ENCODE results near the gene RBFOX2.

DNA sequence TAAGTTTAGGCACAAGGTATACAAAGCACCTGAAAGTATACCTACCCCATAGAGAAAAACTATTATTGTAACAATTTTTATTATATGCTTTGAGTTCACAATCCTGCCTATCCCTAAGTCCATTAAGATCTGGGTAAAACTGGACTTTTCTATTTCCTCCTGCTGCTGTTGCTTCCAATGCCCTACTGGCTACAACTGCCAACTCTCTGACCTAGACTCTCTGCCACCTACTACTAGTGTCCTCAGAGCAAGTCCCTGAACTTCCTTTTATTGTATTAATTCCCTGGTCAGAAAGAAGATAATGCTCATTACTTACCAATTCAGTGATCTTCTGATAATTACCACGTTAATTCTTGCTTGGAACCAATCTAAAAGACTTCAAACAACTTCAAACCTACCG lies 70.3 kb downstream of the RBFOX2 start:
- TF ChIP-seq, protein P1, sequence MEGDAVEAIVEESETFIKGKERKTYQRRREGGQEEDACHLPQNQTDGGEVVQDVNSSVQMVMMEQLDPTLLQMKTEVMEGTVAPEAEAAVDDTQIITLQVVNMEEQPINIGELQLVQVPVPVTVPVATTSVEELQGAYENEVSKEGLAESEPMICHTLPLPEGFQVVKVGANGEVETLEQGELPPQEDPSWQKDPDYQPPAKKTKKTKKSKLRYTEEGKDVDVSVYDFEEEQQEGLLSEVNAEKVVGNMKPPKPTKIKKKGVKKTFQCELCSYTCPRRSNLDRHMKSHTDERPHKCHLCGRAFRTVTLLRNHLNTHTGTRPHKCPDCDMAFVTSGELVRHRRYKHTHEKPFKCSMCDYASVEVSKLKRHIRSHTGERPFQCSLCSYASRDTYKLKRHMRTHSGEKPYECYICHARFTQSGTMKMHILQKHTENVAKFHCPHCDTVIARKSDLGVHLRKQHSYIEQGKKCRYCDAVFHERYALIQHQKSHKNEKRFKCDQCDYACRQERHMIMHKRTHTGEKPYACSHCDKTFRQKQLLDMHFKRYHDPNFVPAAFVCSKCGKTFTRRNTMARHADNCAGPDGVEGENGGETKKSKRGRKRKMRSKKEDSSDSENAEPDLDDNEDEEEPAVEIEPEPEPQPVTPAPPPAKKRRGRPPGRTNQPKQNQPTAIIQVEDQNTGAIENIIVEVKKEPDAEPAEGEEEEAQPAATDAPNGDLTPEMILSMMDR (conservative IDR thresholded peaks at IDR 0.05; ENCODE audit: low read depth in 2 of 2) = no peak
- TF ChIP-seq, protein P2, sequence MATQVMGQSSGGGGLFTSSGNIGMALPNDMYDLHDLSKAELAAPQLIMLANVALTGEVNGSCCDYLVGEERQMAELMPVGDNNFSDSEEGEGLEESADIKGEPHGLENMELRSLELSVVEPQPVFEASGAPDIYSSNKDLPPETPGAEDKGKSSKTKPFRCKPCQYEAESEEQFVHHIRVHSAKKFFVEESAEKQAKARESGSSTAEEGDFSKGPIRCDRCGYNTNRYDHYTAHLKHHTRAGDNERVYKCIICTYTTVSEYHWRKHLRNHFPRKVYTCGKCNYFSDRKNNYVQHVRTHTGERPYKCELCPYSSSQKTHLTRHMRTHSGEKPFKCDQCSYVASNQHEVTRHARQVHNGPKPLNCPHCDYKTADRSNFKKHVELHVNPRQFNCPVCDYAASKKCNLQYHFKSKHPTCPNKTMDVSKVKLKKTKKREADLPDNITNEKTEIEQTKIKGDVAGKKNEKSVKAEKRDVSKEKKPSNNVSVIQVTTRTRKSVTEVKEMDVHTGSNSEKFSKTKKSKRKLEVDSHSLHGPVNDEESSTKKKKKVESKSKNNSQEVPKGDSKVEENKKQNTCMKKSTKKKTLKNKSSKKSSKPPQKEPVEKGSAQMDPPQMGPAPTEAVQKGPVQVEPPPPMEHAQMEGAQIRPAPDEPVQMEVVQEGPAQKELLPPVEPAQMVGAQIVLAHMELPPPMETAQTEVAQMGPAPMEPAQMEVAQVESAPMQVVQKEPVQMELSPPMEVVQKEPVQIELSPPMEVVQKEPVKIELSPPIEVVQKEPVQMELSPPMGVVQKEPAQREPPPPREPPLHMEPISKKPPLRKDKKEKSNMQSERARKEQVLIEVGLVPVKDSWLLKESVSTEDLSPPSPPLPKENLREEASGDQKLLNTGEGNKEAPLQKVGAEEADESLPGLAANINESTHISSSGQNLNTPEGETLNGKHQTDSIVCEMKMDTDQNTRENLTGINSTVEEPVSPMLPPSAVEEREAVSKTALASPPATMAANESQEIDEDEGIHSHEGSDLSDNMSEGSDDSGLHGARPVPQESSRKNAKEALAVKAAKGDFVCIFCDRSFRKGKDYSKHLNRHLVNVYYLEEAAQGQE (IDR thresholded peaks at IDR 0.05; ENCODE audit: unreplicated experiment) = no peak
- no peak for TF ChIP-seq JUNB (IDR thresholded peaks at IDR 0.05; ENCODE audit: unreplicated experiment)
- no peak for TF ChIP-seq EZH2phosphoT487 (IDR thresholded peaks at IDR 0.05; ENCODE audit: unreplicated experiment)
- TF ChIP-seq EZH2 (IDR thresholded peaks at IDR 0.05; ENCODE audit: low read depth, unreplicated experiment) = no peak
- TF ChIP-seq STAT1 (IDR thresholded peaks at IDR 0.05; ENCODE audit: unreplicated experiment) = no peak
- TF ChIP-seq ZNF114 (CRISPR knock-in tag; IDR thresholded peaks at IDR 0.05) = no peak
- TF ChIP-seq POLR2AphosphoS5 (IDR thresholded peaks at IDR 0.05; ENCODE audit: low read depth) = no peak
- TF ChIP-seq CREB1 (CRISPR knock-in tag; IDR thresholded peaks at IDR 0.05; ENCODE audit: low read depth) = no peak
- TF ChIP-seq, protein P3, sequence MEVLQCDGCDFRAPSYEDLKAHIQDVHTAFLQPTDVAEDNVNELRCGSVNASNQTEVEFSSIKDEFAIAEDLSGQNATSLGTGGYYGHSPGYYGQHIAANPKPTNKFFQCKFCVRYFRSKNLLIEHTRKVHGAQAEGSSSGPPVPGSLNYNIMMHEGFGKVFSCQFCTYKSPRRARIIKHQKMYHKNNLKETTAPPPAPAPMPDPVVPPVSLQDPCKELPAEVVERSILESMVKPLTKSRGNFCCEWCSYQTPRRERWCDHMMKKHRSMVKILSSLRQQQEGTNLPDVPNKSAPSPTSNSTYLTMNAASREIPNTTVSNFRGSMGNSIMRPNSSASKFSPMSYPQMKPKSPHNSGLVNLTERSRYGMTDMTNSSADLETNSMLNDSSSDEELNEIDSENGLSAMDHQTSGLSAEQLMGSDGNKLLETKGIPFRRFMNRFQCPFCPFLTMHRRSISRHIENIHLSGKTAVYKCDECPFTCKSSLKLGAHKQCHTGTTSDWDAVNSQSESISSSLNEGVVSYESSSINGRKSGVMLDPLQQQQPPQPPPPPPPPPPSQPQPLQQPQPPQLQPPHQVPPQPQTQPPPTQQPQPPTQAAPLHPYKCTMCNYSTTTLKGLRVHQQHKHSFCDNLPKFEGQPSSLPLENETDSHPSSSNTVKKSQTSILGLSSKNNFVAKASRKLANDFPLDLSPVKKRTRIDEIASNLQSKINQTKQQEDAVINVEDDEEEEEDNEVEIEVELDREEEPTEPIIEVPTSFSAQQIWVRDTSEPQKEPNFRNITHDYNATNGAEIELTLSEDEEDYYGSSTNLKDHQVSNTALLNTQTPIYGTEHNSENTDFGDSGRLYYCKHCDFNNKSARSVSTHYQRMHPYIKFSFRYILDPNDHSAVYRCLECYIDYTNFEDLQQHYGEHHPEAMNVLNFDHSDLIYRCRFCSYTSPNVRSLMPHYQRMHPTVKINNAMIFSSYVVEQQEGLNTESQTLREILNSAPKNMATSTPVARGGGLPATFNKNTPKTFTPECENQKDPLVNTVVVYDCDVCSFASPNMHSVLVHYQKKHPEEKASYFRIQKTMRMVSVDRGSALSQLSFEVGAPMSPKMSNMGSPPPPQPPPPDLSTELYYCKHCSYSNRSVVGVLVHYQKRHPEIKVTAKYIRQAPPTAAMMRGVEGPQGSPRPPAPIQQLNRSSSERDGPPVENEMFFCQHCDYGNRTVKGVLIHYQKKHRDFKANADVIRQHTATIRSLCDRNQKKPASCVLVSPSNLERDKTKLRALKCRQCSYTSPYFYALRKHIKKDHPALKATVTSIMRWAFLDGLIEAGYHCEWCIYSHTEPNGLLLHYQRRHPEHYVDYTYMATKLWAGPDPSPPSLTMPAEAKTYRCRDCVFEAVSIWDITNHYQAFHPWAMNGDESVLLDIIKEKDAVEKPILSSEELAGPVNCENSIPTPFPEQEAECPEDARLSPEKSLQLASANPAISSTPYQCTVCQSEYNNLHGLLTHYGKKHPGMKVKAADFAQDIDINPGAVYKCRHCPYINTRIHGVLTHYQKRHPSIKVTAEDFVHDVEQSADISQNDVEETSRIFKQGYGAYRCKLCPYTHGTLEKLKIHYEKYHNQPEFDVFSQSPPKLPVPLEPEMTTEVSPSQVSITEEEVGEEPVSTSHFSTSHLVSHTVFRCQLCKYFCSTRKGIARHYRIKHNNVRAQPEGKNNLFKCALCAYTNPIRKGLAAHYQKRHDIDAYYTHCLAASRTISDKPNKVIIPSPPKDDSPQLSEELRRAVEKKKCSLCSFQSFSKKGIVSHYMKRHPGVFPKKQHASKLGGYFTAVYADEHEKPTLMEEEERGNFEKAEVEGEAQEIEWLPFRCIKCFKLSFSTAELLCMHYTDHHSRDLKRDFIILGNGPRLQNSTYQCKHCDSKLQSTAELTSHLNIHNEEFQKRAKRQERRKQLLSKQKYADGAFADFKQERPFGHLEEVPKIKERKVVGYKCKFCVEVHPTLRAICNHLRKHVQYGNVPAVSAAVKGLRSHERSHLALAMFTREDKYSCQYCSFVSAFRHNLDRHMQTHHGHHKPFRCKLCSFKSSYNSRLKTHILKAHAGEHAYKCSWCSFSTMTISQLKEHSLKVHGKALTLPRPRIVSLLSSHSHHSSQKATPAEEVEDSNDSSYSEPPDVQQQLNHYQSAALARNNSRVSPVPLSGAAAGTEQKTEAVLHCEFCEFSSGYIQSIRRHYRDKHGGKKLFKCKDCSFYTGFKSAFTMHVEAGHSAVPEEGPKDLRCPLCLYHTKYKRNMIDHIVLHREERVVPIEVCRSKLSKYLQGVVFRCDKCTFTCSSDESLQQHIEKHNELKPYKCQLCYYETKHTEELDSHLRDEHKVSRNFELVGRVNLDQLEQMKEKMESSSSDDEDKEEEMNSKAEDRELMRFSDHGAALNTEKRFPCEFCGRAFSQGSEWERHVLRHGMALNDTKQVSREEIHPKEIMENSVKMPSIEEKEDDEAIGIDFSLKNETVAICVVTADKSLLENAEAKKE (CRISPR knock-in tag; IDR thresholded peaks at IDR 0.05) = no peak
- TF ChIP-seq NANOG (IDR thresholded peaks at IDR 0.05; ENCODE audit: borderline replicate concordance) = no peak
- TF ChIP-seq, protein P4, sequence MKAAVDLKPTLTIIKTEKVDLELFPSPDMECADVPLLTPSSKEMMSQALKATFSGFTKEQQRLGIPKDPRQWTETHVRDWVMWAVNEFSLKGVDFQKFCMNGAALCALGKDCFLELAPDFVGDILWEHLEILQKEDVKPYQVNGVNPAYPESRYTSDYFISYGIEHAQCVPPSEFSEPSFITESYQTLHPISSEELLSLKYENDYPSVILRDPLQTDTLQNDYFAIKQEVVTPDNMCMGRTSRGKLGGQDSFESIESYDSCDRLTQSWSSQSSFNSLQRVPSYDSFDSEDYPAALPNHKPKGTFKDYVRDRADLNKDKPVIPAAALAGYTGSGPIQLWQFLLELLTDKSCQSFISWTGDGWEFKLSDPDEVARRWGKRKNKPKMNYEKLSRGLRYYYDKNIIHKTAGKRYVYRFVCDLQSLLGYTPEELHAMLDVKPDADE (IDR thresholded peaks at IDR 0.05) = no peak
- no peak for TF ChIP-seq ZNF331 (CRISPR knock-in tag; IDR thresholded peaks at IDR 0.05; ENCODE audit: low read depth)

Measured in GM23338 (cell line).